Measurements from ENCODE around the gene MMP14.
A peak's percentile ranks its signal among the peaks of the same experiment; 100 is the strongest.

The MMP14 gene

DNA sequence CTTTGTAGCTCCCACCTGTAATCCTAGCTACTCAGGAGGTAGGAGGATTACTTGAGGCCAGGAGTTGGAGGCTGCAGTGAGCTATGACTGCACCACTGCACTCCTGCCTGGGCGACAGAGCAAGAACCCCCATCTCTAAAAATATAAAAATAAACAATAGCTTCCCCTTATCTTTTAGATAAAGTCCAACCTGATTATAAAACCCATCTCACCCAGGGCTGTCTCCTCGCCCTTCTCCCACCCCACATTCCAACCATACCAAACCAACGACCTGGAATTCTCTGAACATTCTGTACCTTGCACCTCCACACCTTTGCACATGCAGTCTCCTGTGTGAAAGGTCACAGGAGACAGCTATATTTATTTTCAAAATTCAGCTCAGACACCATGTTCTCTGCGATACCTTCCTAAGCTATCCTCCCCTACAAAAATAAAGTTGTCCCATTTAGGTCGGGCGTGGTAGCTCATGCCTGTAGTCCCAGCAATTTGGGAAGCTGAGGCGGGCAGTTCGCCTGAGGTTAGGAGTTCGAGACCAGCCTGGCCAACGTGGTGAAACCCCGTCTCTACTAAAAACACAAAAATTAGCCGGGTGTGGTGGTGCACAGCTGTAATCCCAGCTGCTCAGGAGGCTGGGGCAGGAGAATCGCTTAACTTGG lies 28.8 kb upstream of the MMP14 start:
- peak overlapping the region; percentile 31 for H3K4me2 ChIP-seq (ENCODE audit: low read length)
- TF ChIP-seq, protein P1, sequence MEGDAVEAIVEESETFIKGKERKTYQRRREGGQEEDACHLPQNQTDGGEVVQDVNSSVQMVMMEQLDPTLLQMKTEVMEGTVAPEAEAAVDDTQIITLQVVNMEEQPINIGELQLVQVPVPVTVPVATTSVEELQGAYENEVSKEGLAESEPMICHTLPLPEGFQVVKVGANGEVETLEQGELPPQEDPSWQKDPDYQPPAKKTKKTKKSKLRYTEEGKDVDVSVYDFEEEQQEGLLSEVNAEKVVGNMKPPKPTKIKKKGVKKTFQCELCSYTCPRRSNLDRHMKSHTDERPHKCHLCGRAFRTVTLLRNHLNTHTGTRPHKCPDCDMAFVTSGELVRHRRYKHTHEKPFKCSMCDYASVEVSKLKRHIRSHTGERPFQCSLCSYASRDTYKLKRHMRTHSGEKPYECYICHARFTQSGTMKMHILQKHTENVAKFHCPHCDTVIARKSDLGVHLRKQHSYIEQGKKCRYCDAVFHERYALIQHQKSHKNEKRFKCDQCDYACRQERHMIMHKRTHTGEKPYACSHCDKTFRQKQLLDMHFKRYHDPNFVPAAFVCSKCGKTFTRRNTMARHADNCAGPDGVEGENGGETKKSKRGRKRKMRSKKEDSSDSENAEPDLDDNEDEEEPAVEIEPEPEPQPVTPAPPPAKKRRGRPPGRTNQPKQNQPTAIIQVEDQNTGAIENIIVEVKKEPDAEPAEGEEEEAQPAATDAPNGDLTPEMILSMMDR (IDR thresholded peaks at IDR 0.05), result no peak
- H2AFZ ChIP-seq, result peak overlapping the region; percentile 52
- peaks cover under 1% of the 10 kb centered on the region for H3K79me2 ChIP-seq
- no peak overlapping the region for H3K9ac ChIP-seq
- no peaks in the 10 kb centered on the region for H3K27me3 ChIP-seq (ENCODE audit: control insufficient read depth, insufficient read depth, low read length)
- H3K9me3 ChIP-seq (ENCODE audit: control insufficient read depth, low read length), result no peaks in the 10 kb centered on the region
- H3K4me3 ChIP-seq (ENCODE audit: low read depth, low read length), result peak overlapping the region; percentile 16
- peak overlapping the region; percentile 77 for H3K27ac ChIP-seq
- no peaks in the 10 kb centered on the region for H3K36me3 ChIP-seq (ENCODE audit: control insufficient read depth, insufficient read depth, low read length)
- H3K4me1 ChIP-seq, result peaks cover 13% of the 10 kb centered on the region

DNA sequence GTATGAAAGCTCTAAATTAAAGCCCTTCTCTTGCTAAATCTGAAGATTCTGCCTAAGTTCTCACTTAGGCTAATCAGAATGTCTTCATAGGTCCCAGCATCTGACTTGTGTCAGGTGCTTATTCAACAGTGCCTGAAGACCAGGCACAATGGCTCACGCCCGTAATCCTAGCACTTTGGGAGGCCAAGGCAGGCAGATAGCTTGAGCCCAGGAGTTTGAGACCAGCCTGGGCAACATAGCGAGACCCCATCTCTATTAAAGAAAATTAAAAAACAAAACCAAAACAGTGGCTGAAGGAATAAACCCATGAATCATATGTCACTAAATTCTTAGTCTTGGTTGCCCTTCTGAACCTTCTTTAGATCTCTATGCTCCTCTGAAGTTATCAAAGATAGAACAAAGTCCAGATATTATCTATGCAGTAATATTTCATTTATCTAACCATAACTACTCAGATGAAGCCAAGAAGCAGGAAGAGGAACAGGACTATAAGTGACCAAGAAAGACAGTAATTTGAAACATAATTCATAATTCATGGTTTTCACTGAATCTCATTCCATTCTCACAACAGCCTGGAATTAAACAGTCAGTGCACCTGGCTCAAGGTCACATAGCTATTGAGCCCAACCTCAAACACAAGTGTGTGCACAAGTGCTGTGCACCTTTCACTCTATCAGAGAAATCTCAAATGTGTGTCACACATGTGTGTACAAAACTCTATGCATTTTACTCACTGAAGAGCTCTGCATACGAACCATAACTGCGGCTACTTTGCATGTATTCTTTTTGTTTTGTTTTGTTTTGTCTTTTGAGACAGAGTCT lies 27.8 kb upstream of the MMP14 start:
- no peak overlapping the region for H3K4me2 ChIP-seq (ENCODE audit: low read length)
- H3K27me3 ChIP-seq (ENCODE audit: control insufficient read depth, insufficient read depth, low read length), result no peaks in the 10 kb centered on the region
- TF ChIP-seq, protein P1 (IDR thresholded peaks at IDR 0.05), result no peak
- H3K27ac ChIP-seq, result peak overlapping the region; percentile 77
- no peaks in the 10 kb centered on the region for H3K9me3 ChIP-seq (ENCODE audit: control insufficient read depth, low read length)
- H3K79me2 ChIP-seq, result no peaks in the 10 kb centered on the region
- no peak overlapping the region for H3K4me3 ChIP-seq (ENCODE audit: low read depth, low read length)
- H3K9ac ChIP-seq, result no peak overlapping the region
- H2AFZ ChIP-seq, result no peak overlapping the region
- H3K4me1 ChIP-seq, result peaks cover 15% of the 10 kb centered on the region
- no peaks in the 10 kb centered on the region for H3K36me3 ChIP-seq (ENCODE audit: control insufficient read depth, insufficient read depth, low read length)

DNA sequence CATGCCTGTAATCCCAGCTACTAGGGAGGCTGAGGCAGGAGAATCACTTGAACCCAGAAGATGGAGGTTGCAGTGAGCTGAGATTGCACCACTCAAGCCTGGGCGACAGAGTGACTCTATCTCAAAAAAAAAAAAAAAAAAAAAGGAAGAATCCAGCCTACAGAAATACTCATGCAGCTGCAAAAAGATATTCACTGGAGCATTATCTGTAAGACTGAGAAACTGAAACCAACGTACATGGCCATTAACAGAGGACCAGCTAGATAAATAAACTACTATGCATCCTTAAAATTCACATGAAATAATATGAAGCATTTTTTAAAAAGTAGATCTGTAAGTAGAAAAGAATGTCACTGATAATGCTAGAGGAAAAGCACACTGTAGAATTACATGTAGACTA lies 24.7 kb upstream of the MMP14 start:
- Histone ChIP-seq H3K36me3 (ENCODE audit: control insufficient read depth, insufficient read depth, low read length) (no peaks in the 10 kb centered on the region), H3K79me2 (no peaks in the 10 kb centered on the region), H3K27ac (peak overlapping the region; percentile 36), H2AFZ (no peak overlapping the region), H3K4me1 (peaks cover 31% of the 10 kb centered on the region), H3K4me3 (ENCODE audit: low read depth, low read length) (peak overlapping the region; percentile 27), H3K27me3 (ENCODE audit: control insufficient read depth, insufficient read depth, low read length) (no peaks in the 10 kb centered on the region), H3K4me2 (ENCODE audit: low read length) (peak overlapping the region; percentile 17), H3K9ac (no peak overlapping the region), H3K9me3 (ENCODE audit: control insufficient read depth, low read length) (no peaks in the 10 kb centered on the region)
- TF ChIP-seq, protein P1 (IDR thresholded peaks at IDR 0.05), result no peak

DNA sequence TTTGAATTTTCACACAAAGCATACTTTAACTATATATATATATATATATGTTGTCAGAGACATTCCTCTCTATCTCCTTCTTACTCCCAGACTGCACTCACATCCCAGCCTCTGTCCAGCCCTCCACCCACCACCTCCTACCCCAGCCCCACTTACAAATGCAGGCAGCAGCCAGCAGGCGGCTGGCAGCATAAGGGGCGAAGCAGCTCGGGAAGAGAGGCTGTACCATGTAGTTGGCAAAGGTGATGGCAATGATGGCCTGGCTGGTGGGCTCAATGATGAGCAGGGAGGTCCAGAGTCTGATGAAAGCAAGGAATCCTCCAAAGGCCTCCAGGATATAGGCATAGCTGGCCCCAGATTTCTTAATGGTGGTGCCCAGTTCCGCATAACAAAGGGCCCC lies 23.6 kb upstream of the MMP14 start:
- Histone ChIP-seq H3K27me3 (ENCODE audit: control insufficient read depth, insufficient read depth, low read length) (no peaks in the 10 kb centered on the region), H3K27ac (peak overlapping the region; percentile 63), H3K9me3 (ENCODE audit: control insufficient read depth, low read length) (no peaks in the 10 kb centered on the region), H3K4me1 (peaks cover 30% of the 10 kb centered on the region), H3K4me2 (ENCODE audit: low read length) (peak overlapping the region; percentile 51), H3K9ac (no peak overlapping the region), H2AFZ (peak overlapping the region; percentile 40), H3K79me2 (no peaks in the 10 kb centered on the region), H3K36me3 (ENCODE audit: control insufficient read depth, insufficient read depth, low read length) (no peaks in the 10 kb centered on the region), H3K4me3 (ENCODE audit: low read depth, low read length) (peak overlapping the region; percentile 38)
- TF ChIP-seq, protein P1 (IDR thresholded peaks at IDR 0.05), result no peak
